Activated T-helper 1 cell treated with anti-CD3 and anti-CD28 coated beads, Interleukin-2, amount 50 U/mL, for 16 hours (primary cell): ENCODE results near the gene MORN5.

Experiments
- DNase-seq, 2 donors: peaks; one replicate each; pipeline ENCODE4 v3.0.0-alpha.2; 2020; ENCODE audit warnings: low read depth in 1 of 2, low spot score in 1 of 2

The MORN5 gene

GRCh38 chr9:122190597-122191381 is 31.1 kb downstream of the MORN5 start:
- DNase-seq: no peak

- no peak for DNase-seq
Measured at GRCh38 chr9:122191584-122191983, 31.9 kb downstream of the MORN5 start.

- no peak for DNase-seq
Measured at GRCh38 chr9:122192261-122192875, 32.7 kb downstream of the MORN5 start.

- DNase-seq: no peak
Measured at GRCh38 chr9:122192914-122193525, 33.3 kb downstream of the MORN5 start.

- no peak for DNase-seq
Measured at GRCh38 chr9:122193651-122194050, 33.9 kb downstream of the MORN5 start.

GRCh38 chr9:122195875-122196274 is 36.2 kb downstream of the MORN5 start:
- no peak for DNase-seq

- no peak for DNase-seq
Measured at GRCh38 chr9:122197426-122197825, 37.7 kb downstream of the MORN5 start.

- DNase-seq: no peak
Measured at GRCh38 chr9:122197882-122198281, 38.2 kb downstream of the MORN5 start.

- no peak for DNase-seq
Measured at GRCh38 chr9:122200960-122201595, 41.4 kb downstream of the MORN5 start.

GRCh38 chr9:122201641-122202040 is 41.9 kb downstream of the MORN5 start:
- DNase-seq: no peak

GRCh38 chr9:122202111-122202510 is 42.4 kb downstream of the MORN5 start:
- DNase-seq: no peak

- DNase-seq: no peak
Measured at GRCh38 chr9:122204055-122204454, 44.3 kb downstream of the MORN5 start.

GRCh38 chr9:122204491-122204890 is 44.8 kb downstream of the MORN5 start:
- no peak for DNase-seq

- no peak for DNase-seq
Measured at GRCh38 chr9:122205176-122205575, 45.5 kb downstream of the MORN5 start.

GRCh38 chr9:122206118-122207046 is 46.7 kb downstream of the MORN5 start:
- no peak for DNase-seq

- DNase-seq: no peak
Measured at GRCh38 chr9:122207096-122207495, 47.4 kb downstream of the MORN5 start.

GRCh38 chr9:122209451-122209850 is 49.7 kb downstream of the MORN5 start:
- no peak for DNase-seq

GRCh38 chr9:122212473-122213004 is 52.8 kb downstream of the MORN5 start:
- no peak for DNase-seq

- no peak for DNase-seq
Measured at GRCh38 chr9:122213102-122213588, 53.4 kb downstream of the MORN5 start.
